HG02588 (cell line): ENCODE data around the gene MARS2.
"Not testable (repeated sequence)": the region's sequence is repeated elsewhere in the genome, so short reads cannot be mapped to it uniquely, and the experiment has no call there.

Experiments used
- ATAC-seq: cut with Tn5 transposase; IDR thresholded peaks from one replicate; pipeline ENCODE4 v1.9.1; 2021; ENCODE audit warnings: mild to moderate bottlenecking, moderate library complexity; ENCODE audit not compliant: unreplicated experiment

The MARS2 gene

GRCh38 chr2:197705912-197706838 lies 1.0 kb downstream of the MARS2 start:
- no peak for ATAC-seq

GRCh38 chr2:197706839-197707207 lies 1.7 kb downstream of the MARS2 start:
- ATAC-seq, result no peak

- no peak for ATAC-seq
Measured at GRCh38 chr2:197707316-197708213, 2.4 kb downstream of the MARS2 start.

GRCh38 chr2:197708331-197708730 lies 3.2 kb downstream of the MARS2 start:
- ATAC-seq, result no peak

- ATAC-seq, result not testable (repeated sequence)
Measured at GRCh38 chr2:197709140-197709539, 4.0 kb downstream of the MARS2 start.

- ATAC-seq, result peak; percentile 89
Measured at GRCh38 chr2:197710424-197711042, 5.4 kb downstream of the MARS2 start.

- ATAC-seq, result no peak
Measured at GRCh38 chr2:197711578-197711977, 6.4 kb downstream of the MARS2 start.

GRCh38 chr2:197713271-197713670 lies 8.1 kb downstream of the MARS2 start:
- no peak for ATAC-seq

- ATAC-seq, result no peak
Measured at GRCh38 chr2:197717863-197718262, 12.7 kb downstream of the MARS2 start.

- no peak for ATAC-seq
Measured at GRCh38 chr2:197727011-197727410, 21.8 kb downstream of the MARS2 start.

GRCh38 chr2:197728555-197729544 lies 23.7 kb downstream of the MARS2 start:
- ATAC-seq, result not testable (repeated sequence)

- no peak for ATAC-seq
Measured at GRCh38 chr2:197740200-197740599, 35.0 kb downstream of the MARS2 start.
